Measurements from ENCODE around the gene SLC45A1.
A peak's percentile ranks its signal among the peaks of the same experiment; 100 is the strongest.

Gene SLC45A1

GRCh38 chr1:8388732-8389562 lies 71.0 kb downstream of the SLC45A1 start:
- Mint-ChIP-seq H3K27me3 (ENCODE audit: low read depth, poor library complexity) (no peaks in the 10 kb centered on the region), H3K4me1 (peaks cover 75% of the 10 kb centered on the region), H3K4me3 (no peak overlapping the region), H3K9me3 (peaks cover 6% of the 10 kb centered on the region), H3K36me3 (ENCODE audit: low read depth) (peaks cover 86% of the 10 kb centered on the region), H3K27ac (peak overlapping the region; percentile 94)
- DNase-seq: no peak
- no peak for TF ChIP-seq CTCF (IDR thresholded peaks at IDR 0.05)

- Mint-ChIP-seq H3K4me1 (peaks cover 70% of the 10 kb centered on the region), H3K9me3 (peaks cover 6% of the 10 kb centered on the region), H3K27me3 (ENCODE audit: low read depth, poor library complexity) (no peaks in the 10 kb centered on the region), H3K27ac (no peak overlapping the region), H3K36me3 (ENCODE audit: low read depth) (peaks cover 86% of the 10 kb centered on the region), H3K4me3 (no peak overlapping the region)
- no peak for TF ChIP-seq CTCF (IDR thresholded peaks at IDR 0.05)
- DNase-seq: no peak
Measured at GRCh38 chr1:8389958-8390535, 72.1 kb downstream of the SLC45A1 start.

- Mint-ChIP-seq H3K9me3 (peaks cover 6% of the 10 kb centered on the region), H3K27me3 (ENCODE audit: low read depth, poor library complexity) (no peaks in the 10 kb centered on the region), H3K4me3 (no peak overlapping the region), H3K36me3 (ENCODE audit: low read depth) (peaks cover 87% of the 10 kb centered on the region), H3K27ac (peak overlapping the region; percentile 41), H3K4me1 (peaks cover 70% of the 10 kb centered on the region)
- no peak for DNase-seq
- TF ChIP-seq CTCF (IDR thresholded peaks at IDR 0.05): no peak
Measured at GRCh38 chr1:8390707-8391106, 72.8 kb downstream of the SLC45A1 start.

GRCh38 chr1:8392522-8392921 lies 74.6 kb downstream of the SLC45A1 start:
- H3K27ac Mint-ChIP-seq: peak overlapping the region; percentile 43
- H3K4me1 Mint-ChIP-seq: peaks cover 74% of the 10 kb centered on the region
- TF ChIP-seq CTCF (IDR thresholded peaks at IDR 0.05): no peak
- DNase-seq: no peak
- peaks cover 78% of the 10 kb centered on the region for H3K36me3 Mint-ChIP-seq (ENCODE audit: low read depth)
- H3K27me3 Mint-ChIP-seq (ENCODE audit: low read depth, poor library complexity): no peaks in the 10 kb centered on the region
- H3K4me3 Mint-ChIP-seq: no peak overlapping the region
- peaks cover 6% of the 10 kb centered on the region for H3K9me3 Mint-ChIP-seq

All from nephron progenitor cell (in vitro differentiated cells).